B cell (primary cell): Measurements from ENCODE around the gene MARCHF10.

Experiments used
- CTCF ChIP-seq: fragments of 200-600 bp; IDR thresholded peaks from one replicate; pipeline ENCODE4 v1.8.0; 2022; ENCODE audit warnings: antibody characterized with exemption, mild to moderate bottlenecking
- EZH2 ChIP-seq: IDR thresholded peaks from 2 replicates; pipeline ENCODE4 v1.6.1; 2012; ENCODE audit warnings: borderline replicate concordance, low read depth, mild to moderate bottlenecking, moderate library complexity, low read length; ENCODE audit not compliant: insufficient read depth, poor library complexity, severe bottlenecking

GRCh38 chr17:62847426-62847825, 39.3 kb upstream of the MARCHF10 start:
- no peak for TF ChIP-seq EZH2
- TF ChIP-seq CTCF = no peak
